ENCODE results near the gene MRPL1.
"Not testable (repeated sequence)": the region's sequence is repeated elsewhere in the genome, so short reads cannot be mapped to it uniquely, and the experiment has no call there.

GRCh38 chr4:77982900-77983540, 120.4 kb downstream of the MRPL1 start:
- TF ChIP-seq POLR2A (IDR thresholded peaks at IDR 0.05; ENCODE audit: low read depth, low read length); EZH2 (IDR thresholded peaks at IDR 0.05; ENCODE audit: borderline replicate concordance, low read depth, low read length, severe bottlenecking); POLR2AphosphoS5 (IDR thresholded peaks at IDR 0.05; ENCODE audit: insufficient read depth, low read depth, low read length); MYC (IDR thresholded peaks at IDR 0.05; ENCODE audit: low read depth, low read length); GATA2 (IDR thresholded peaks at IDR 0.05; ENCODE audit: insufficient read depth, insufficient read length, low read depth, low read length); FOS (IDR thresholded peaks at IDR 0.05; ENCODE audit: borderline replicate concordance, insufficient read depth, low read length): not testable (repeated sequence)
- TF ChIP-seq, protein P1, sequence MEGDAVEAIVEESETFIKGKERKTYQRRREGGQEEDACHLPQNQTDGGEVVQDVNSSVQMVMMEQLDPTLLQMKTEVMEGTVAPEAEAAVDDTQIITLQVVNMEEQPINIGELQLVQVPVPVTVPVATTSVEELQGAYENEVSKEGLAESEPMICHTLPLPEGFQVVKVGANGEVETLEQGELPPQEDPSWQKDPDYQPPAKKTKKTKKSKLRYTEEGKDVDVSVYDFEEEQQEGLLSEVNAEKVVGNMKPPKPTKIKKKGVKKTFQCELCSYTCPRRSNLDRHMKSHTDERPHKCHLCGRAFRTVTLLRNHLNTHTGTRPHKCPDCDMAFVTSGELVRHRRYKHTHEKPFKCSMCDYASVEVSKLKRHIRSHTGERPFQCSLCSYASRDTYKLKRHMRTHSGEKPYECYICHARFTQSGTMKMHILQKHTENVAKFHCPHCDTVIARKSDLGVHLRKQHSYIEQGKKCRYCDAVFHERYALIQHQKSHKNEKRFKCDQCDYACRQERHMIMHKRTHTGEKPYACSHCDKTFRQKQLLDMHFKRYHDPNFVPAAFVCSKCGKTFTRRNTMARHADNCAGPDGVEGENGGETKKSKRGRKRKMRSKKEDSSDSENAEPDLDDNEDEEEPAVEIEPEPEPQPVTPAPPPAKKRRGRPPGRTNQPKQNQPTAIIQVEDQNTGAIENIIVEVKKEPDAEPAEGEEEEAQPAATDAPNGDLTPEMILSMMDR (IDR thresholded peaks at IDR 0.05; ENCODE audit: extremely low read depth in 1 of 2, insufficient read depth in 1 of 2, low read depth in 1 of 2, low read length in 2 of 2) = not testable (repeated sequence)
- TF ChIP-seq, protein P2, sequence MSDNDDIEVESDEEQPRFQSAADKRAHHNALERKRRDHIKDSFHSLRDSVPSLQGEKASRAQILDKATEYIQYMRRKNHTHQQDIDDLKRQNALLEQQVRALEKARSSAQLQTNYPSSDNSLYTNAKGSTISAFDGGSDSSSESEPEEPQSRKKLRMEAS (IDR thresholded peaks at IDR 0.05; ENCODE audit: insufficient read depth, insufficient read length) = not testable (repeated sequence)

Measured in endothelial cell of umbilical vein (primary cell).